IPS DF 6.9 (cell line): ENCODE measurements around the gene PAFAH1B1.
"Not testable (repeated sequence)": the region's sequence is repeated elsewhere in the genome, so short reads cannot be mapped to it uniquely, and the experiment has no call there.

ENCODE experiments used
- DNase-seq: peaks from one replicate; pipeline ENCODE4 v3.0.0-alpha.2; 2013; ENCODE audit warnings: low read depth, low spot score
- H3K27ac ChIP-seq: one replicate; pipeline ENCODE4 v1.5.1; 2013; ENCODE audit warnings: low read length, control low read depth
- H3K27me3 ChIP-seq: 2 replicates; pipeline ENCODE4 v1.6.1; 2013; ENCODE audit warnings: mild to moderate bottlenecking, low read length; ENCODE audit not compliant: control insufficient read depth, insufficient read depth
- H3K36me3 ChIP-seq: 2 replicates; pipeline ENCODE4 v1.6.1; 2013; ENCODE audit warnings: low read length; ENCODE audit not compliant: control insufficient read depth, insufficient read depth
- H3K4me1 ChIP-seq: 2 replicates; pipeline ENCODE4 v1.6.1; 2013; ENCODE audit warnings: low read length; ENCODE audit not compliant: control insufficient read depth, insufficient read depth
- H3K4me3 ChIP-seq: 2 replicates; pipeline ENCODE4 v1.5.1; 2013; ENCODE audit warnings: mild to moderate bottlenecking, low read length
- H3K9me3 ChIP-seq: 2 replicates; pipeline ENCODE4 v1.6.1; 2013; ENCODE audit warnings: low read length, inconsistent platforms; ENCODE audit not compliant: control insufficient read depth, insufficient read depth
- WGBS: extraction: QIAGEN DNeasy Blood & Tissue Kit; methylation state at CpG from one replicate; pipeline ENCODE4 v1.1.7; 2013; ENCODE audit warnings: mixed read lengths, missing lambda C conversion rate; ENCODE audit not compliant: insufficient read length, insufficient coverage; 5-methylcytosine and 5-hydroxymethylcytosine counted together

Gene PAFAH1B1

GRCh38 chr17:2695243-2695960, 101.9 kb downstream of the PAFAH1B1 start:
- no peak for DNase-seq
- H3K27me3 ChIP-seq = no peaks in the 10 kb centered on the region
- no peaks in the 10 kb centered on the region for H3K9me3 ChIP-seq
- peaks cover 5% of the 10 kb centered on the region for H3K4me1 ChIP-seq
- peaks cover 36% of the 10 kb centered on the region for H3K36me3 ChIP-seq
- no peak overlapping the region for H3K4me3 ChIP-seq
- no CpG with 5 or more reads among the region's 28 CpGs for WGBS
- H3K27ac ChIP-seq = no peak overlapping the region

- no peak overlapping the region for H3K27ac ChIP-seq
- peaks cover 42% of the 10 kb centered on the region for H3K36me3 ChIP-seq
- H3K4me1 ChIP-seq = peaks cover 5% of the 10 kb centered on the region
- WGBS = no CpG with 5 or more reads among the region's 36 CpGs
- H3K9me3 ChIP-seq = no peaks in the 10 kb centered on the region
- H3K27me3 ChIP-seq = no peaks in the 10 kb centered on the region
- no peak for DNase-seq
- no peak overlapping the region for H3K4me3 ChIP-seq
Measured at GRCh38 chr17:2695961-2696760, 102.7 kb downstream of the PAFAH1B1 start.

GRCh38 chr17:2697611-2698162, 104.2 kb downstream of the PAFAH1B1 start:
- no CpG with 5 or more reads among the region's 40 CpGs for WGBS
- Histone ChIP-seq H3K27me3 (no peaks in the 10 kb centered on the region), H3K27ac (no peak overlapping the region), H3K9me3 (no peaks in the 10 kb centered on the region), H3K4me1 (no peaks in the 10 kb centered on the region), H3K4me3 (no peak overlapping the region), H3K36me3 (peaks cover 37% of the 10 kb centered on the region)
- no peak for DNase-seq

- H3K27ac ChIP-seq, DNase-seq, H3K4me3 ChIP-seq, H3K4me1 ChIP-seq, H3K9me3 ChIP-seq, H3K27me3 ChIP-seq: not testable (repeated sequence)
- WGBS = no CpG with 5 or more reads among the region's 18 CpGs
- H3K36me3 ChIP-seq = peaks cover 39% of the 10 kb centered on the region
Measured at GRCh38 chr17:2699216-2699805, 105.9 kb downstream of the PAFAH1B1 start.

- Histone ChIP-seq H3K4me1 (no peaks in the 10 kb centered on the region), H3K4me3 (no peak overlapping the region), H3K9me3 (no peaks in the 10 kb centered on the region), H3K27ac (no peak overlapping the region), H3K36me3 (peaks cover 39% of the 10 kb centered on the region), H3K27me3 (no peaks in the 10 kb centered on the region)
- no peak for DNase-seq
- no CpG with 5 or more reads among the region's 20 CpGs for WGBS
Measured at GRCh38 chr17:2700030-2700490, 106.6 kb downstream of the PAFAH1B1 start.

GRCh38 chr17:2700491-2701141, 107.2 kb downstream of the PAFAH1B1 start:
- DNase-seq = no peak
- Histone ChIP-seq H3K36me3 (peaks cover 39% of the 10 kb centered on the region), H3K27me3 (no peaks in the 10 kb centered on the region), H3K27ac (no peak overlapping the region), H3K9me3 (no peaks in the 10 kb centered on the region), H3K4me1 (no peaks in the 10 kb centered on the region), H3K4me3 (no peak overlapping the region)
- WGBS = no CpG with 5 or more reads among the region's 27 CpGs

GRCh38 chr17:2701161-2701995, 107.9 kb downstream of the PAFAH1B1 start:
- no peak for DNase-seq
- no CpG with 5 or more reads among the region's 41 CpGs for WGBS
- Histone ChIP-seq H3K27me3 (no peaks in the 10 kb centered on the region), H3K27ac (no peak overlapping the region), H3K4me3 (no peak overlapping the region), H3K36me3 (peaks cover 31% of the 10 kb centered on the region), H3K9me3 (no peaks in the 10 kb centered on the region), H3K4me1 (no peaks in the 10 kb centered on the region)

GRCh38 chr17:2701996-2702741, 108.7 kb downstream of the PAFAH1B1 start:
- Histone ChIP-seq H3K27ac (no peak overlapping the region), H3K4me1 (no peaks in the 10 kb centered on the region), H3K9me3 (no peaks in the 10 kb centered on the region), H3K4me3 (no peak overlapping the region), H3K27me3 (no peaks in the 10 kb centered on the region), H3K36me3 (peaks cover 26% of the 10 kb centered on the region)
- DNase-seq = no peak
- WGBS = no CpG with 5 or more reads among the region's 22 CpGs

- Histone ChIP-seq H3K4me3 (no peak overlapping the region), H3K27me3 (no peaks in the 10 kb centered on the region), H3K36me3 (peaks cover 19% of the 10 kb centered on the region), H3K9me3 (no peaks in the 10 kb centered on the region), H3K27ac (no peak overlapping the region), H3K4me1 (no peaks in the 10 kb centered on the region; the same call in 1 of the 2 replicates)
- WGBS = no CpG with 5 or more reads among the region's 20 CpGs
- DNase-seq = no peak
Measured at GRCh38 chr17:2703181-2703580, 109.7 kb downstream of the PAFAH1B1 start.
